GM19025 (cell line): ENCODE data around the gene NFIA.

Experiments
- ATAC-seq: cut with Tn5 transposase; IDR thresholded peaks from one replicate; pipeline ENCODE4 v1.9.1; 2021; ENCODE audit warnings: mild to moderate bottlenecking, low read depth, moderate library complexity; ENCODE audit not compliant: unreplicated experiment

Gene NFIA

DNA sequence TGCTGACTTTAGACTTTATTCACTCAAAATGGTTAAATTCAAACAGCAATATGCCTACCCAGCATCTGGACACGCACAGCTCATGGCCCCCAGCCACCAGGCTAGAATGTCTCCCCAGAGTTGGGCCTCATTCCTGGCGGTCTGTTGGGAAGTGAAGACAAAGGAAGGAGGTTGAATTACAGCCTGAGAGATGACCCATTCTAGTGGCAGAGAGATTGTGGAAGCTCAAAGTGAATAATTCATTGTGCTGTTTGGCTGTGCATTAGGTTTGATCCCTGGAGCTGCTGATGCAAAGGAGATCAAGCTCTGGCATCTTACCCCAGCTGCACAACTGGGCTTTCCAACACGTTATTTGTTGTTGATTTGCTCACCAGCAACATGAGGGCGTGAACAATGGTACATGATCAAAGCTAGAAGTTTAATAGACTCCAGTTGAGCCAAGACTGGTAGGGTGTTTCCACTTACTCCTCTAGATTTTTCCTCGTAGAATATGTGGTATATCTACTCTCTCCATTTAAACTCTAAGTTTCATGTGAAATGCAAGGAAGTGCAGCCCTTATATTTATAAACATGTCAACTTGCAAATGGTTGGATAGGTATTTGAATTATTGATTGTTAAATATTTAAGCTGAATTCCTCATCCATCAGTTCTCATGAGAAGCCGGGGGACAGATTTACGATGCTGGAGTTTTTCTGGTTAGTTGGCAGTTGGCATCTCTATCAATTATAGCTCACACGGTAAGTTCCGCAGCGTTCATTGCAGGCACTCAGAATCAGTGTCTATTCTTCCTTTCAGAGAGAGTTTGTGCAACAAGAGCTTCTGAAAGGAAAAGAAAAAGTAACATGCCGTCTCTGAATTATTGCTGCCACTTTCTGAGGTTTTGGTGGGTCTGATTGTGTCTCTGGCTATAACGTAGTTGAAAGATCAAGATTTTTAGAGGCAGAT lies 419.9 kb downstream of the NFIA start:
- ATAC-seq, result no peak

DNA sequence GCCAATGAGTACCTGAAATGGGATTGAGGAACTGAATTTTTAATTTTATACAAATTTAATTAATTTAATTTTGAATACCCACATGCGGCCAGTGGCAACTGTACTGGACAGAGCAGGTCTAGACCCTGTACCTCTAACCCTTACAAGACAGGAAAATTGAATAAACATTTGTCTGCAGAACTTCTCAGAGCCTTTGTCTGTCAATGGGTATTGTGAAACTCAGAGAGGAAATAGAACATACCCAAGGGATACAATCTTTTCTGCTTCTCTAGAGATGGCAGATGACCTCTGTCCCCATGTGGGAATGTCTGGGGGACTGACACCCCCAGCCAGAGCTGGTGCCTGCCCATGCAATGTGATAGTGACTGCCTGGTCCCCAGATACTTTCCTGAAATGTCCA lies 421.9 kb downstream of the NFIA start:
- no peak for ATAC-seq

DNA sequence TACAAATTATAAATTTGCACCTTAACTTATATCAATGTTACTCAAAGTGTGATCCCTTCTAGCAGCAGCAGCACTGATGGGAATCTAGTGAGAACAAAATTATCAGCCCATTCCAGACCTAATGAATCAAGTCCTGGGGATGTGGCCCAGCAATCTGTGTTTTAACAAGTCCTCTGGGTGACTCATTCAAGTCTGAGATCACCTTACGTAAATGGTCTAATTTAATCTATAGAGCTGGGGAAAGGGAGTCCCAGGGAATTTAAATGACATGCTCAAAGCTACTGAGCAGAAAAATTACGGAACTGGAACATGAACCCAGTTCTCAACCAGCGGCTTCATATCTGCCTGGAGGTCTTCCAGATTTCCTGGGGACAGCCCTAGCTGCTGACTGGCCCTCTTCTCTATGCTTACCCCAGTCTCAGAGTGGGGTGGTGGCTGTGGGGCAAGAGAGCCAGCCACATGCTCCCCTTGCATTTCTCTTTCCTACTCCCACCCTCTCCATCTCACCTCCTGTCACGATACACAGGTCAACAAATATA lies 422.6 kb downstream of the NFIA start:
- ATAC-seq, result no peak

DNA sequence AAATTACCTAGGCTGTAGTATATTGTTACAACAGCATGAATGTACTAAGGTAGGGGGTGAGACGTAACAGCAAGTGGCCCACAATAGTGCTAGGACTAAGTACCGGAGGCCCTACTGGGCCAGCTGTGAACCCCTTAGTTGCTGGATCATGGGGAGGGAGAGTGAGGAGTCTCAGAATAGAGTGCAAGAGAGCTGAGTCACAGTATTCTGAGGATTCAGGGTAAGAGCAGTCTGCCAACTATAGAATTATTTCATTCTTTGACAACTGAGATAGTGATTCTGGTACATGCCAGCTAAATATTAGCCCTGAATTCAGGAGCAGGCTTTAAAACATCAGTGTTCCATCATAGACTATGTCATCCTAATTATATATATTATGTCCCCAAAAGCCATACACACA lies 423.9 kb downstream of the NFIA start:
- ATAC-seq, result no peak

DNA sequence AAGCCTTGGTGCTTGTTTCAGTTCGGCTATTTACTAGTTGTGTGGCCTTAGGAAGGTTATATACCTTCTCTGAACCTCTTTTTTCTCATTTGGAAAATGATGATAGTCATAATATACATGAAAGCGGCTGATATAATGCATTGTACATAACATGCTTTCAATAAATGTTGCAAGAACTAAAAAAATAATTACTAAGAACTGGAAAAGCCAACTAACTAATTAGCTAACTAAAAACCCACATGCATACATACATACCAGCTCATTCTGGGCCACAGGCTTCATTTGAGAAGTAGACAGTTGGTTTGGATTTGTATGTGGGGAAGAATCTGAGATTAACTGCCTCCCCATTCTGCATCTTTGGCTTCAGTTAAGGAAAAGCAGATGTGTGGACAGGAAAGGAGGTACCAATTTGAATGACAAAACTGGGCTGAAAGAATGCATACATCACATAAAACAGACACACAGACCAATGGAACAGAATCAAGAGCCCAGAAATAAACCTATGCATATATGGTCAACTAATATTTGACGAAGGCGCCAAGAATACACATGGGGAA lies 424.7 kb downstream of the NFIA start:
- no peak for ATAC-seq
